CD8-positive, alpha-beta memory T cell (primary cell): ENCODE measurements around the gene PPA2. TPM values are rescaled to one million over a fixed set of nuclear protein-coding genes. Genes with fewer than 3 reads are reported as not detected.
"Not testable (repeated sequence)": the region's sequence is repeated elsewhere in the genome, so short reads cannot be mapped to it uniquely, and the experiment has no call there.

Experiments used
- CTCF ChIA-PET: fragments of 350-600 bp; sonication (Branson Sonifier 250); formaldehyde crosslinking; loops from one replicate; lab custom pipeline; 2021; ENCODE audit warnings: antibody characterized with exemption; lab: Charles Lee
- POLR2A ChIA-PET: fragments of 350-600 bp; sonication (Branson Sonifier 250); formaldehyde crosslinking; loops from one replicate; lab custom pipeline; 2021; ENCODE audit warnings: antibody characterized with exemption; lab: Charles Lee
- DNase-seq, 5 donors: peaks; one replicate each; pipeline versions ENCODE4 v3.0.0 to v3.0.0-alpha.2; 2020 to 2022; ENCODE audit warnings: mixed read lengths in 1 of 5
- H3K27ac ChIP-seq: one replicate; pipeline ENCODE4 v1.7.0; 2013; ENCODE audit warnings: low read depth, mild to moderate bottlenecking, low read length, moderate library complexity
- H3K27me3 ChIP-seq: 2 replicates; pipeline ENCODE4 v1.7.0; 2013; ENCODE audit warnings: low read length, mild to moderate bottlenecking; ENCODE audit not compliant: insufficient read depth, poor library complexity, severe bottlenecking
- H3K36me3 ChIP-seq: 2 replicates; pipeline ENCODE4 v1.7.0; 2013; ENCODE audit warnings: mild to moderate bottlenecking, low read length, moderate library complexity; ENCODE audit not compliant: insufficient read depth
- H3K4me1 ChIP-seq: 2 replicates; pipeline ENCODE4 v1.7.0; 2013; ENCODE audit warnings: mild to moderate bottlenecking, low read length, moderate library complexity; ENCODE audit not compliant: insufficient read depth
- H3K4me3 ChIP-seq: 2 replicates; pipeline ENCODE4 v1.7.0; 2013; ENCODE audit warnings: mild to moderate bottlenecking, low read length
- H3K9me3 ChIP-seq: 2 replicates; pipeline ENCODE4 v1.7.0; 2013; ENCODE audit warnings: mild to moderate bottlenecking, low read length
- H3K27ac Mint-ChIP-seq, 8 donors: one replicate each; pipeline ENCODE4 v1.8.0; 2020 to 2021; ENCODE audit warnings: mixed read lengths in 8 of 8, mild to moderate bottlenecking in 6 of 8, inconsistent platforms in 3 of 8, moderate library complexity in 3 of 8
- H3K27me3 Mint-ChIP-seq, 2 donors: one replicate each; pipeline ENCODE4 v1.8.0; 2020 to 2021; ENCODE audit warnings: mixed read lengths in 2 of 2, mild to moderate bottlenecking in 1 of 2, moderate library complexity in 1 of 2
- H3K36me3 Mint-ChIP-seq, 3 donors: one replicate each; pipeline ENCODE4 v1.8.0; 2020 to 2021; ENCODE audit warnings: mixed read lengths in 3 of 3, inconsistent platforms in 1 of 3, mild to moderate bottlenecking in 1 of 3
- H3K4me1 Mint-ChIP-seq, 3 donors: one replicate each; pipeline ENCODE4 v1.8.0; 2020 to 2021; ENCODE audit warnings: mixed read lengths in 3 of 3, inconsistent platforms in 1 of 3, mild to moderate bottlenecking in 1 of 3
- H3K4me3 Mint-ChIP-seq, 7 donors: one replicate each; pipeline ENCODE4 v1.8.0; 2020 to 2021; ENCODE audit warnings: mixed read lengths in 7 of 7, mild to moderate bottlenecking in 6 of 7, moderate library complexity in 4 of 7, inconsistent platforms in 2 of 7
- H3K9me3 Mint-ChIP-seq, 5 donors: one replicate each; pipeline ENCODE4 v1.8.0; 2020 to 2022; ENCODE audit warnings: mixed read lengths in 5 of 5, mild to moderate bottlenecking in 3 of 5, moderate library complexity in 2 of 5, inconsistent platforms in 1 of 5
- polyA plus RNA-seq: library from polyadenylated mRNA; unstranded; fragments of 300-500 nt; fragmentation: Illumina TruSeq; gene quantifications from one replicate; pipeline ENCODE4 v1.2.3, GENCODE V29; 2021
- total RNA-seq, 2 experiments: library from RNA; stranded (reverse); gene quantifications; one replicate each; pipeline ENCODE4 v1.2.3, GENCODE V29; 2021

The PPA2 gene
- total and polyA plus RNA-seq, 3 experiments from 2014 or later = 98.6 to 140 (median 113) TPM

- POLR2A ChIA-PET = no interaction called here
- Mint-ChIP-seq H3K4me3 (no peak overlapping the region), H3K4me1 (peaks cover 6 to 9% (median 6%) of the 10 kb centered on the region in 3 donors), H3K27me3 (no peaks in the 10 kb centered on the region), H3K27ac (peak overlapping the region in 1 of 8 donors; percentile 50), H3K36me3 (peaks cover 22 to 68% (median 28%) of the 10 kb centered on the region in 3 donors), H3K9me3 (peaks cover 0 to 2% (median 0%) of the 10 kb centered on the region in 5 donors)
- Histone ChIP-seq H3K4me3 (no peak overlapping the region), H3K27me3 (no peaks in the 10 kb centered on the region), H3K4me1 (no peaks in the 10 kb centered on the region), H3K36me3 (no peaks in the 10 kb centered on the region), H3K9me3 (no peaks in the 10 kb centered on the region), H3K27ac (no peak overlapping the region)
- DNase-seq = peak in 1 of 5 donors; percentile 29
- CTCF ChIA-PET = no interaction called here
Measured at GRCh38 chr4:105415281-105415744, 58.5 kb downstream of the PPA2 start.

- H3K27me3 ChIP-seq = no peaks in the 10 kb centered on the region
- H3K4me3 ChIP-seq = no peak overlapping the region
- DNase-seq = peak in 1 of 5 donors; percentile 35
- POLR2A ChIA-PET = no interaction called here
- H3K27ac ChIP-seq = no peak overlapping the region
- Mint-ChIP-seq H3K27me3 (no peaks in the 10 kb centered on the region), H3K4me3 (no peak overlapping the region), H3K36me3 (peaks cover 31 to 74% (median 32%) of the 10 kb centered on the region in 3 donors), H3K27ac (no peak overlapping the region), H3K9me3 (peaks cover 0 to 6% (median 0%) of the 10 kb centered on the region in 5 donors), H3K4me1 (peaks cover 6 to 15% (median 10%) of the 10 kb centered on the region in 3 donors)
- CTCF ChIA-PET = no interaction called here
- no peaks in the 10 kb centered on the region for H3K36me3 ChIP-seq
- H3K9me3 ChIP-seq = no peaks in the 10 kb centered on the region
- H3K4me1 ChIP-seq = no peaks in the 10 kb centered on the region
Measured at GRCh38 chr4:105414316-105414715, 59.5 kb downstream of the PPA2 start.

- H3K9me3 ChIP-seq, H3K27me3 ChIP-seq, POLR2A ChIA-PET, DNase-seq, H3K4me3 Mint-ChIP-seq, H3K27me3 Mint-ChIP-seq, H3K27ac ChIP-seq, H3K9me3 Mint-ChIP-seq, H3K4me3 ChIP-seq, H3K4me1 ChIP-seq, H3K36me3 ChIP-seq: not testable (repeated sequence)
- CTCF ChIA-PET = interaction anchor here (1.2 kb wide), 1 partner anchor 65 kb away, joined by 3 read pairs; the partner anchor contains the start of gene PPA2
- peak overlapping the region in 1 of 8 donors; percentile 59 for H3K27ac Mint-ChIP-seq
- H3K36me3 Mint-ChIP-seq = peaks cover 37 to 76% (median 67%) of the 10 kb centered on the region in 3 donors
- H3K4me1 Mint-ChIP-seq = peaks cover 18 to 32% (median 19%) of the 10 kb centered on the region in 3 donors
Measured at GRCh38 chr4:105409135-105409534, 64.7 kb downstream of the PPA2 start.

- no peak overlapping the region for H3K27ac Mint-ChIP-seq
- H3K4me3 Mint-ChIP-seq = no peak overlapping the region
- H3K27me3 Mint-ChIP-seq = no peaks in the 10 kb centered on the region
- POLR2A ChIA-PET = no interaction called here
- H3K9me3 Mint-ChIP-seq = no peaks in the 10 kb centered on the region
- Histone ChIP-seq H3K27ac (no peak overlapping the region), H3K27me3 (no peaks in the 10 kb centered on the region), H3K4me1 (no peaks in the 10 kb centered on the region), H3K9me3 (no peaks in the 10 kb centered on the region), H3K4me3 (no peak overlapping the region), H3K36me3 (peaks cover 5% of the 10 kb centered on the region)
- peaks cover 23 to 56% (median 26%) of the 10 kb centered on the region in 3 donors for H3K36me3 Mint-ChIP-seq
- H3K4me1 Mint-ChIP-seq = peaks cover 0 to 1% (median 0%) of the 10 kb centered on the region in 3 donors
- no peak for DNase-seq
- CTCF ChIA-PET = no interaction called here
Measured at GRCh38 chr4:105400901-105401677, 72.8 kb downstream of the PPA2 start.

GRCh38 chr4:105399532-105400161 is 74.2 kb downstream of the PPA2 start:
- Mint-ChIP-seq H3K27me3 (no peaks in the 10 kb centered on the region), H3K36me3 (peaks cover 19 to 58% (median 20%) of the 10 kb centered on the region in 3 donors), H3K4me1 (no peaks in the 10 kb centered on the region), H3K27ac (peak overlapping the region in 1 of 8 donors; percentile 5), H3K9me3 (no peaks in the 10 kb centered on the region), H3K4me3 (no peak overlapping the region)
- Histone ChIP-seq H3K27ac (no peak overlapping the region), H3K36me3 (peaks cover 5% of the 10 kb centered on the region), H3K4me3 (no peak overlapping the region), H3K4me1 (no peaks in the 10 kb centered on the region), H3K27me3 (no peaks in the 10 kb centered on the region), H3K9me3 (no peaks in the 10 kb centered on the region)
- ChIA-PET POLR2A (no interaction called here), CTCF (no interaction called here)
- DNase-seq = no peak

- Histone ChIP-seq H3K9me3 (no peaks in the 10 kb centered on the region), H3K27ac (no peak overlapping the region), H3K4me1 (no peaks in the 10 kb centered on the region), H3K27me3 (no peaks in the 10 kb centered on the region), H3K36me3 (no peaks in the 10 kb centered on the region), H3K4me3 (no peak overlapping the region)
- DNase-seq = no peak
- Mint-ChIP-seq H3K4me3 (no peak overlapping the region), H3K27ac (no peak overlapping the region), H3K4me1 (peaks cover 4 to 7% (median 6%) of the 10 kb centered on the region in 3 donors), H3K36me3 (peaks cover 13 to 65% (median 31%) of the 10 kb centered on the region in 3 donors), H3K27me3 (no peaks in the 10 kb centered on the region), H3K9me3 (no peaks in the 10 kb centered on the region)
- CTCF ChIA-PET = no interaction called here
- POLR2A ChIA-PET = no interaction called here
Measured at GRCh38 chr4:105392858-105393257, 81.0 kb downstream of the PPA2 start.

- H3K36me3 Mint-ChIP-seq = peaks cover 22 to 60% (median 37%) of the 10 kb centered on the region in 3 donors
- no peaks in the 10 kb centered on the region for H3K9me3 Mint-ChIP-seq
- no peak overlapping the region for H3K4me3 Mint-ChIP-seq
- H3K27ac Mint-ChIP-seq = no peak overlapping the region
- peaks cover 4 to 7% (median 6%) of the 10 kb centered on the region in 3 donors for H3K4me1 Mint-ChIP-seq
- Histone ChIP-seq H3K9me3 (no peaks in the 10 kb centered on the region), H3K27me3 (no peaks in the 10 kb centered on the region), H3K4me3 (no peak overlapping the region), H3K36me3 (peaks cover 6% of the 10 kb centered on the region), H3K4me1 (no peaks in the 10 kb centered on the region), H3K27ac (no peak overlapping the region)
- no peak for DNase-seq
- ChIA-PET CTCF (no interaction called here), POLR2A (no interaction called here)
- H3K27me3 Mint-ChIP-seq = no peaks in the 10 kb centered on the region
Measured at GRCh38 chr4:105389167-105389566, 84.7 kb downstream of the PPA2 start.

- Histone ChIP-seq H3K27me3 (no peaks in the 10 kb centered on the region), H3K4me3 (no peak overlapping the region), H3K36me3 (peaks cover 6% of the 10 kb centered on the region), H3K27ac (no peak overlapping the region), H3K4me1 (no peaks in the 10 kb centered on the region), H3K9me3 (no peaks in the 10 kb centered on the region)
- POLR2A ChIA-PET = no interaction called here
- peaks cover 3 to 7% (median 6%) of the 10 kb centered on the region in 3 donors for H3K4me1 Mint-ChIP-seq
- H3K9me3 Mint-ChIP-seq = no peaks in the 10 kb centered on the region
- no peak overlapping the region for H3K27ac Mint-ChIP-seq
- no peak overlapping the region for H3K4me3 Mint-ChIP-seq
- H3K36me3 Mint-ChIP-seq = peaks cover 33 to 66% (median 38%) of the 10 kb centered on the region in 3 donors
- DNase-seq = no peak
- H3K27me3 Mint-ChIP-seq = no peaks in the 10 kb centered on the region
- CTCF ChIA-PET = interaction anchor here (0.9 kb wide), 1 partner anchor 87 kb away, joined by 3 read pairs; the partner anchor contains the start of gene PPA2
Measured at GRCh38 chr4:105387466-105387865, 86.4 kb downstream of the PPA2 start.
